ENCODE data around the gene USP48.

Gene USP48

DNA sequence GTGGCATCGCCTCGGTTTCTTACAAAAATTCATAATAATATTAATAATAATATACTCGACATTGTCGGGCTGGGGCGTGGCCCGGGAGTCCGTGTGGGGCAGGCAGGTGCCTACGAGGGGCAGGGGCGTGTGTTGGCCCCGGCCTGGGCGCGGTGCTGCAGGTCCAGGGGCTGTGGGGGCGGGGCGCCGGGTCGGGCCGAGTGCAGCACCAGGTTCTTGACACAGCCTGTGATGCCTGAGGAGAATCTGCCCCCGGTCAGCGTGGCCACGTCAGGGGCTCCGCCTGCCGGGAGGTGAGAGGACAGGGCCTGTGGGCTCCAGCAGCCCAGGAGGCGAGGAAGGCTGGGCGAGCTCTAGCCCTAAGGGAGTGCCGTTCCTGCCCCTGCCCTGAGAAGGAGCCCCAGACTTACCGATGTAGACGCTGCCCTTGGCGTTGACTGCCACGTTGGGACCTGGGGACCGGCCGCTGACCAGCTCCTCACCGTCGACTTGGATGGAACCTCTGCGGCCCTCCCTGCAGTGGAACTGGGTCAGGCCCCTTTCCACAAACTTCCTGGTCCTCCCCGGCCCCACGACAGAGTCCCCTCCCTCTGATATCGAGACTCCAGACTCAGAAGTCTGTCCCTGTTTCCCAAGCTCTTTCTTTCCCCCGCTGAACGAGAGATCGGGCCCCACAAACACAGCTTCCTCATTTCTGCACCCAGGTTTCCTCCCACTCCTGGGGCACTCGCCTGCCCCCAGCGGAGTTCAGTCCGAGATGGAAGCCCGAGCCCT is 40.4 kb upstream of the USP48 start:
- Histone ChIP-seq H3K27me3 (ENCODE audit: insufficient read depth, low read length) (no peaks in the 10 kb centered on the region), H3K4me1 (ENCODE audit: insufficient read depth, low read length) (no peaks in the 10 kb centered on the region), H3K4me3 (ENCODE audit: low read length) (no peak overlapping the region), H3K9me3 (ENCODE audit: low read length) (no peaks in the 10 kb centered on the region), H3K36me3 (ENCODE audit: insufficient read depth, low read length) (peaks cover 12% of the 10 kb centered on the region), H2AFZ (ENCODE audit: low read depth, low read length) (no peak overlapping the region)

DNA sequence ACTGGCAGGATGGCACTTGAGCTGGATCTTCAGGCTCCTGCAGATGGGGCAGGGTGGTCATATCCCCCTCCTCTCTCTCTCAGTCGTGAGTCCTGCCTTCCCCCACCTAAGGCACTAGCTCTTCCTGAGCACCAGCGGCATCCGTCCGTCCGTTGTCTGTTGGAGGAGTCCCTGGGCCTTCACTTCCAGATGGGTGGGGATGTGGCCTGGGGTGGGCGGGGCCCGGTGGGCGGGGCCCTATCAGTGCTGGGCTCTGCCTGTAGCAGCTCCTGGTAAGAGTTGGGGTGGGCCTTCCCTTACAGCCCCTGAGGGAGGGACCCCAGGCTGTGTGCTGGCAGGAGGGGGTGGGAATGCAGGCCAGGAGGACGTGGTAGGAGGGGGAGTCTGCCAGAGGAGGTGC is 39.4 kb upstream of the USP48 start:
- Histone ChIP-seq H3K9me3 (ENCODE audit: low read length) (no peaks in the 10 kb centered on the region), H3K4me3 (ENCODE audit: low read length) (no peak overlapping the region), H3K27me3 (ENCODE audit: insufficient read depth, low read length) (no peaks in the 10 kb centered on the region), H2AFZ (ENCODE audit: low read depth, low read length) (no peak overlapping the region), H3K4me1 (ENCODE audit: insufficient read depth, low read length) (no peaks in the 10 kb centered on the region), H3K36me3 (ENCODE audit: insufficient read depth, low read length) (peaks cover 4% of the 10 kb centered on the region)

DNA sequence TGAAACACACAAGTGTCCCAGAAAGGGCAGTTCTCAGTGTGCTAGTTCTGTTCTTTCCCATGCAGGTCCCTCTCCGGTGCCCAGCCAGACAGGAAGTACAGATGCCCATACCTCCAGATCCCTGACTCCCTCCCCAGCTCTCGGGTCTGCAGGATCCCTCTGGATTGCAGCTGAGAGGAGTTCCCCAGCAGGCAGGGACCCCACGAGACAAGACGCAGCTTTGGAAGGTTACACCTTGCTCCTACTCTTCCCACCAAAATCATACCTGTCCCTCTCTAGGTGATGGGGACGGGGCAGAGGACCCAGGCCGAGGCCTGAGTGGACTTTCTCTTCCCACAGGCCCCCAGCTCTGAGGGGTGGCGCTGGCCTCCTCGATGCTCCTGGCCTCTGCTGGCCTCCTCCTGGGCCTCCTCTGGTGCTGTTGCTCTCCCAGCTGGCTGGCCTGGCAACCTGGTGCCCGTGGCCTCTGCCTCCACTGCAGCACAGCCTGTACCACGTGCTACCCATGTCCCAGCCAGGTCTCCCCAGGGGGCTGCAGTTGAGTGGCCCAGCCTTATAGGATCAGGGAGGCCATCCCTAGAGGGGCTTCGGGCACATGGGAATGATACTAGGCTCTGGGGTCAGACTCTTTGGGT is 38.6 kb upstream of the USP48 start:
- Histone ChIP-seq H3K36me3 (ENCODE audit: insufficient read depth, low read length) (peaks cover 4% of the 10 kb centered on the region), H3K4me3 (ENCODE audit: low read length) (no peak overlapping the region), H2AFZ (ENCODE audit: low read depth, low read length) (no peak overlapping the region), H3K4me1 (ENCODE audit: insufficient read depth, low read length) (no peaks in the 10 kb centered on the region), H3K9me3 (ENCODE audit: low read length) (no peaks in the 10 kb centered on the region), H3K27me3 (ENCODE audit: insufficient read depth, low read length) (no peaks in the 10 kb centered on the region)

DNA sequence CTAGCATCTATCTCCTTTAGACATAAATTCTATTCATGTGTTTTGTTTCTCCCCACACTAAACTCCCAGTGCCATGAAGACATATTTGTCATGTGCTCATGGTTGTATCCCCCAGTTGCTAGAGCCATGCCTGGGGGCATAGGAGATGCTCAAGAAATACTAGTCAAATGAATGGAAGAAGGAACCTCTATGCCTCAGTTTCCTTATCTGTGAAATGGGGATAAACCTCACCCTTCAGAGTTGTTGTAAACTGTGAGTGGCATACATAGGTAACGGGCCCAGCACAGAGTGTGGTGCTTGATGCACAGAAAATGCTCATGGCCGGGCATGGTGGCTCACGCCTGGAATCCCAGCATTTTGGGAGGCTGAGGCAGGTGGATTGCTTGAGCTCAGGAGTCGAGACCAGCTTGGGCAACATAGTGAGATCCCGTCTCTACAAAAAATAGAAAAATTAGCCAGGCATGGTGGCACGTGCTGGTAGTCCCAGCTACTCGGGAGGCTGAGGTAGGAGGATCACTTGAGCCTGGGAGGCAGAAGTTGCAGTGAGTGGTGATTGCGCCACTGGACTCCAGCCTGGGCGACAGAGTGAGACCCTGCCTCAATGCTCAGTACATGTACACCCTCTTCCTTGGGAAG is 37.8 kb upstream of the USP48 start:
- no peaks in the 10 kb centered on the region for H3K27me3 ChIP-seq (ENCODE audit: insufficient read depth, low read length)
- peaks cover 2% of the 10 kb centered on the region for H3K4me1 ChIP-seq (ENCODE audit: insufficient read depth, low read length)
- no peaks in the 10 kb centered on the region for H3K9me3 ChIP-seq (ENCODE audit: low read length)
- no peak overlapping the region for H2AFZ ChIP-seq (ENCODE audit: low read depth, low read length)
- peaks cover 4% of the 10 kb centered on the region for H3K36me3 ChIP-seq (ENCODE audit: insufficient read depth, low read length)
- no peak overlapping the region for H3K4me3 ChIP-seq (ENCODE audit: low read length)

DNA sequence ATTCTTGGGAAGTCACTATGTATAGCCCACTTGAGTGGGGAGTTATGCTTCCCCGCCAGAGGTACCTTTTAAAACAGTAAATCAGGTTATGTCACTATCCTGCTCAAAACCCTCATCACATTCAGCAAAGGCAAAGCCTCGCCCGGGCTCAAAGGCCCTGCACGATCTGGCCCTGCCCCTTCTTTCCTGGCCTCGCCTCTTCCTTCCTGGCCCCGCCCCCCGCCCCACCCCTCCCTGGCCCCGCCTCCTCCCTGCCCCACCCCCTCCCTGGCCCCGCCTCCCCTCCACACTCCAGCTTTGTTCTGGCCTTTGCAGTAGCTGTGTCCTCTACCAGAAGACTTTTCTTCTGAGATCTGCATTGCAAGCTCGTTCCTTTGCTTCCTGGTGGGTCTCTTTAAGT is 35.7 kb upstream of the USP48 start:
- Histone ChIP-seq H2AFZ (ENCODE audit: low read depth, low read length) (no peak overlapping the region), H3K4me3 (ENCODE audit: low read length) (no peak overlapping the region), H3K36me3 (ENCODE audit: insufficient read depth, low read length) (peaks cover 4% of the 10 kb centered on the region), H3K4me1 (ENCODE audit: insufficient read depth, low read length) (peaks cover 4% of the 10 kb centered on the region), H3K27me3 (ENCODE audit: insufficient read depth, low read length) (no peaks in the 10 kb centered on the region), H3K9me3 (ENCODE audit: low read length) (no peaks in the 10 kb centered on the region)

DNA sequence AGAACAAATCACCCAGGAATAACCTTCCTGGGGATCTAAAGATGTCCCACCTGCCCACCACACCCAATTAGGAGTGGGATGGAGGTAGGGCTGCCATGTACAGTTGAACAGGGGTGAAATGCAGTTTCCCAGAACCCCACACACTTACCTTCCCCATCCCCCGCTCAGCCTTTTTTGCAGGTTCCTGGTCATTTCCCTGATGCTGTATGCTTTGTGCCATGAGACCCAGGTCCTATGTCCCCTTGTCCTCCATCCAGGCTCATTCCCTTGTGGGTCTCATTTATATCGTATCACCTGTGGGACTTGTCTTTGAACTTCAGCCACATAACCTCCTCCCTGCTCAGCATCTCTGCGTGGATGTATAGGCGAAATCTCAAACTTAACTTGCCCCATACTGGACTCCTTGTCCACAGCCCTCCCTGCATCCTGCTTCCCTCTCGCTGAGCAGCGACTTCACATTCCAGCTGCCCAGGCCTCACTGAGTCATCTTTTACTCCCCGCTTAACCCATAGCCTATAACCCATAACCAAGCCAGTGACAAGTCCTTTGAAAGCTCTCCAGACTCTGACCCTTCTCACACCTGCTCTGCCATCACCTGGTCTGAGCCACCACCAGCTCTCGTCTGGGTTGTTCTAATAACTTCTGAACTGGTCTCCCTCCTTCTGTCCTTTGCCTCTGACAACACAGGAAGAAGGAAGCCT is 33.8 kb upstream of the USP48 start:
- Histone ChIP-seq H3K9me3 (ENCODE audit: low read length) (no peaks in the 10 kb centered on the region), H3K4me1 (ENCODE audit: insufficient read depth, low read length) (peaks cover 4% of the 10 kb centered on the region), H3K27me3 (ENCODE audit: insufficient read depth, low read length) (no peaks in the 10 kb centered on the region), H3K36me3 (ENCODE audit: insufficient read depth, low read length) (no peaks in the 10 kb centered on the region), H2AFZ (ENCODE audit: low read depth, low read length) (no peak overlapping the region), H3K4me3 (ENCODE audit: low read length) (no peak overlapping the region)

DNA sequence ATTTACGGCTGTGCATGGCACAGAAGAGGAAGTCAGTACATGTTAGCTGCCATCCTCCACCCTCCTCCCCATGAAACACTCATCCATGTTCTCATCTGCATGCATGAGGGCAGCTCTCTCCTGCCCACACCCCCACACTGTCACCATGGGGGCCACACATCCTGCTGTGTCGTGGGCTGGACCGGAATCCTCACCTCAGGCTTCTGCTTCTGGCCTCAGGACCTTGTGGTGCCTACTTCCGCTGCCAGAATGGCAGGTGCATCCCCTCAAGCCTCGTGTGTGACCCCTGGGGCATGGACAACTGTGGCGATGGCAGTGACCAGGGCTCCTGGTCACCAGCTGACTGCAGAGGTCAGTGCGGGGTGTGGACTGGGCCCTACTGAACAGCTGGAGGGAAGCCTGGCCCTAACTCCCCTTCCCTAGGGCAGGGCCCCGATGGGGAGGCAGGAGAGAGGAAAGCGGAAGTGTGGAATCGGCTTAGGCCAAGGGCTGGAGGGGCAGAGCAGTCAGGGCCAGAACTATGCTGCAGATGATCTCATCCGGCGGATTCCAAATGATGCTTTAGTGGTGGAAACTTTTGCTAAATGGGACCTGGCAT is 32.9 kb upstream of the USP48 start:
- peaks cover 4% of the 10 kb centered on the region for H3K4me1 ChIP-seq (ENCODE audit: insufficient read depth, low read length)
- no peak overlapping the region for H3K4me3 ChIP-seq (ENCODE audit: low read length)
- H3K27me3 ChIP-seq (ENCODE audit: insufficient read depth, low read length): no peaks in the 10 kb centered on the region
- no peaks in the 10 kb centered on the region for H3K36me3 ChIP-seq (ENCODE audit: insufficient read depth, low read length)
- H3K9me3 ChIP-seq (ENCODE audit: low read length): no peaks in the 10 kb centered on the region
- H2AFZ ChIP-seq (ENCODE audit: low read depth, low read length): no peak overlapping the region

DNA sequence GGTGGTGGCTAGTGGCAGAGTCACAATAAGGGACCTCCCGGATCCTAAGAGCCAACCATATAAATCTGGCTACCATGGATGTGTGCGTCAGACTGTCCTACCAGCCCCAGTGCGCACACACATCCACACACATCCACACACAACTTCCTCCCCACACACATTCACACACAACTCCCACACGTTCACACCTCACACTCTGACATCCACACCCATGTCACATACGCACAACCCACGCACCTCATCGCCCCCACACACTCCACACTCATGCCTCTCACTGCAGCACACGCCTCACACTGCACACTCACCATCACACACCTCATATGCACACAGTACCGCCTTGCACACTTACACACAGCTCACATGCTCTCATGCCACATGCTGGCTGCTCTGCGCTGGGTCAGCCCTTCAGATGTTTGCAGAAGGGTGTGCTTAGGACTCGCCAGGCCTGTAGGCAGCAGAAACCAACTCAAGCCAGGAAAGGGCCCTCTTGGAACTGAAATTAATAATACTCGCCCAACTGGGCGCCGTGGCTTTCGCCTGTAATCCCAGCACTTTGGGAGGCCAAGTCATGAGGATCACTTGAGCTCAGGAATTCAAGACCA is 32.1 kb upstream of the USP48 start:
- Histone ChIP-seq H3K36me3 (ENCODE audit: insufficient read depth, low read length) (no peaks in the 10 kb centered on the region), H3K27me3 (ENCODE audit: insufficient read depth, low read length) (no peaks in the 10 kb centered on the region), H3K4me3 (ENCODE audit: low read length) (no peak overlapping the region), H2AFZ (ENCODE audit: low read depth, low read length) (no peak overlapping the region), H3K4me1 (ENCODE audit: insufficient read depth, low read length) (peaks cover 4% of the 10 kb centered on the region), H3K9me3 (ENCODE audit: low read length) (no peaks in the 10 kb centered on the region)

DNA sequence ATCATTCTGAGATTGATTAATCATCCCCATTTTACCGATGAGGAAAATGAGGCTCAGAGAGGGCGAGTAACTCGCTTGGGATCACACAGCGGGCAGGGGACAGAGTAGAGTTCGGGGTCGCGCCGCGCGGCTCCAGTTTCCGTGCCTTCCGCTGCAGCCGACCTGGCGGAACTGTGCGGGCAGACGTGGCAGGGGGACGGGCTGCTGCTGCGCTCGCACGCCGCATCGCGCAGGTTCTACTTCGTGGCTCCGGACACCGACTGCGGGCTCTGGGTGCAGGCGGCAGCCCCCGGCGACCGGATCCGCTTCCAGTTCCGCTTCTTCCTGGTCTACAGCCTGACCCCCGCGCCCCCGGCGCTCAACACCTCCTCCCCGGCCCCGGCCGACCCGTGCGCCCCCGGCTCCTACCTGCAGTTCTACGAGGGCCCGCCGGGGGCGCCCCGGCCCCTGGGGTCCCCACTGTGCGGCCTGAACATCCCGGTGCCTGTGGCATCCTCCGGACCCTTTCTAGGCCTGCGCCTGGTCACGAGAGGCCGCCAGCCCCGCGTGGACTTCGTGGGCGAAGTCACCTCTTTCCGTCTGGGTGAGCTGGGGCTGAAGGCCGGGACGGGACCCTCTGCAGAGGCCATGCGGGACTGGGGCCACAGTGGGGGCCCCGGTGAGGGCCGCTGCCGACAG is 31.4 kb upstream of the USP48 start:
- Histone ChIP-seq H3K9me3 (ENCODE audit: low read length) (no peaks in the 10 kb centered on the region), H2AFZ (ENCODE audit: low read depth, low read length) (no peak overlapping the region), H3K4me3 (ENCODE audit: low read length) (no peak overlapping the region)

DNA sequence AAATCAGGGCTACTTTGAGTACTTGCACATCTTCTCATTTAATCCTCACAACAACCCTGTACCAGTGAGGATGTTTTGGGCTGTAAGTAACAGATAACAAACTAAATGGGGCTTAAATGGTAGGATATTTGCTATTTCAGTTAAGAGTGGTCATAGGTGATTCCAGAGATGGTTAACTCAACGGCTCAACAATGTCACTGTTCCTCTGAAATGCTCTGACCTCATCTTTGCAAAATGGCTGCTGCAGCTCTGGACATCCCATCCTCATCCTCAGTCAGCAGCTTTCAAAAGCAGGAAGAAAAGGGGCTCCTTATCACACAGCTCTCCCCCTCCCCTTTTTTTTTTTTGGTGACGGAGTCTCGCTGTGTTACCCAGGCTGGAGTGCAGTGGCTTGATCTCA is 30.6 kb upstream of the USP48 start:
- Histone ChIP-seq H3K4me3 (ENCODE audit: low read length) (no peak overlapping the region), H3K36me3 (ENCODE audit: insufficient read depth, low read length) (no peaks in the 10 kb centered on the region), H3K9me3 (ENCODE audit: low read length) (no peaks in the 10 kb centered on the region), H2AFZ (ENCODE audit: low read depth, low read length) (no peak overlapping the region), H3K4me1 (ENCODE audit: insufficient read depth, low read length) (peaks cover 4% of the 10 kb centered on the region), H3K27me3 (ENCODE audit: insufficient read depth, low read length) (no peaks in the 10 kb centered on the region)

More for the DNA sequence above, 31.4 kb upstream of the USP48 start:
- H3K27me3 ChIP-seq (ENCODE audit: insufficient read depth, low read length): no peaks in the 10 kb centered on the region
- peaks cover 4% of the 10 kb centered on the region for H3K4me1 ChIP-seq (ENCODE audit: insufficient read depth, low read length)
- no peaks in the 10 kb centered on the region for H3K36me3 ChIP-seq (ENCODE audit: insufficient read depth, low read length)

DNA sequence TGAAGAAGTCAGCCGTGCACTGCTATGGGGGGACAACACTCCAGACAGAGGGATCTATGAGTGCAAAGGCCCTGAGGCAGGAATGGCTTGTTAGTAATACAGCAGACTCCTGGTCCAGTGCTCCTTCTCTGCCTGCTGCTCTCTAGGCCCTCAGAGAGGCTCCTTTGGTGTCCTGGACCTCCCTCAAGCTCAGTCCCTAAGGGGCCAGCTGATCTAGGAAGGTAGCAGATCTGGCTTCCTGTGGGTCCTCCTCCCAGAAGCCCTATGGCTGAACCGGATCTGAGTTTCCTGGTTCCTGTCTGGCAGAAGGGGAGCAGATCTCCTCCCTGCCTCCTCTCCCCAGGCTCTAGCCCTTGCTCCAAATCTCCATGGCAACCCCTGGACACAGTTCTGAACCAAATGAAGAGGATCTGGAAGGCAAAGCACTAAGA is 28.9 kb upstream of the USP48 start, which contains the start of gene LDLRAD2:
TSS of gene LDLRAD2 (plus strand) at position 391 of the 431 bp plus-strand sequence. CDS start 187 bp downstream, outside the sequence.
- Histone ChIP-seq H2AFZ (ENCODE audit: low read depth, low read length) (no peak within 1 kb of the TSS), H3K9me3 (ENCODE audit: low read length) (no peaks in the 10 kb centered on the region), H3K4me1 (ENCODE audit: insufficient read depth, low read length) (peaks cover 4% of the 10 kb centered on the region), H3K36me3 (ENCODE audit: insufficient read depth, low read length) (no peaks in the 10 kb centered on the region), H3K27me3 (ENCODE audit: insufficient read depth, low read length) (no peaks in the 10 kb centered on the region), H3K4me3 (ENCODE audit: low read length) (no peak within 1 kb of the TSS)

DNA sequence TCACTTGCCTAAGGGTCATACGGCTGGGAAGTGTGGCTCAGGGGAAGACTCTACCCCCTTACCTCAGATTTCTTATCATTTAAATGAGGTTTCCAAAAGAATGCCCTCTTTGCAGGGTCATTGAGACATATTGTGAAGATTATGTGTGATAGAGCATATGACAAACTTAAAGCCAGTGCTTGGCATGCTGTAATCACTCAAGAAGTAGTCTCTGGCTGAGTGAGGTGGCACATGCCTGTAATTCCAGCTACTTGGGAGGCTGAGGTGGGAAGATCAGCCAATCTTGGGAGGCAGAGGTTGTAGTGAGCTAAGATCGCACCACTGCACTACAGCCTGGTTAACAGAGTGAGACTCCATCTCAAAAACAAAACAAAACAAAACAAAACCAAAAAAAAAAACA is 21.6 kb upstream of the USP48 start:
- Histone ChIP-seq H2AFZ (ENCODE audit: low read depth, low read length) (no peak overlapping the region), H3K4me1 (ENCODE audit: insufficient read depth, low read length) (no peaks in the 10 kb centered on the region), H3K36me3 (ENCODE audit: insufficient read depth, low read length) (no peaks in the 10 kb centered on the region), H3K27me3 (ENCODE audit: insufficient read depth, low read length) (no peaks in the 10 kb centered on the region), H3K9me3 (ENCODE audit: low read length) (no peaks in the 10 kb centered on the region), H3K4me3 (ENCODE audit: low read length) (no peak overlapping the region)
